ENCODE results near the gene ATP8B4.

DNA sequence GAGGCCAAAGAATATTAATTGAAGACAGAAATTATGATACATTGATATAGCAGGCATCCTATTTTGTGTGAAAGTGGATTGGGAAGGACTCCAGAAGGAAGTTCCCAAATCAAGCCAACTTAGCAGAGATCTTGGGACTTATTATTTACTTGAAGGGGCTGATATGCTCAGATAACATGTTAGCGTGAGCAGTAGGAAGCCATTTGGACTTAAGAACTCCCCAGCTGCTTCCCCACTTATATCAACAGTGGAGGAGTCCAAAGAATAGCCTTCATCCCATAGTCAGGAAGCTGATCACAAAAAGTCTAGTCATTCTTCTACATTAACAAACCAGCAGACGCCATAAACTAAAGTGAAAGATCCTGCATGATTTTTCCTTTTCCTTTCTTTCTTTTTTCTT is 200.0 kb downstream of the ATP8B4 start:
- TF ChIP-seq CTCF (IDR thresholded peaks at IDR 0.05), result no peak
- no peak for TF ChIP-seq POLR2AphosphoS5 (IDR thresholded peaks at IDR 0.05)
- no peak for TF ChIP-seq POLR2A (IDR thresholded peaks at IDR 0.05)

All from prostate gland (tissue), 2 donors.